ENCODE results near the gene BGN.
A peak's percentile ranks its signal among the peaks of the same experiment; 100 is the strongest.

- TF ChIP-seq CTCF (IDR thresholded peaks at IDR 0.05 in 4 of 5, conservative IDR thresholded peaks at IDR 0.05 in 1 of 5) (peak in 1 of 5 experiments; percentile 34), POLR2A (IDR thresholded peaks at IDR 0.05) (no peak)
Observed at GRCh38 chrX:153469811-153470410, 24.9 kb upstream of the BGN start.

All from gastrocnemius medialis (tissue), 4 donors.